ENCODE results near the gene ZG16B.

The ZG16B gene

GRCh38 chr16:2790631-2791030 is 39.5 kb upstream of the ZG16B start:
- no peak for TF ChIP-seq LEF1 (IDR thresholded peaks at IDR 0.05; ENCODE audit: borderline replicate concordance)
- TF ChIP-seq SP1 (IDR thresholded peaks at IDR 0.05) = no peak
- TF ChIP-seq TARDBP (IDR thresholded peaks at IDR 0.05) = no peak
- no peak for TF ChIP-seq ELF4 (IDR thresholded peaks at IDR 0.05)
- TF ChIP-seq L3MBTL2 (conservative IDR thresholded peaks at IDR 0.05) = no peak
- no peak for TF ChIP-seq ARNT (IDR thresholded peaks at IDR 0.05)
- no peak for TF ChIP-seq FOXK2 (IDR thresholded peaks at IDR 0.05)
- DNase-seq (ENCODE audit: extremely low spot score) = no peak
- ChIA-PET CTCF (no interaction called here), POLR2A (interaction anchor here (3.9 kb wide), 1 partner anchor 13 kb away, joined by 23 read pairs; the partner anchor contains the start of gene ELOB)

DNA sequence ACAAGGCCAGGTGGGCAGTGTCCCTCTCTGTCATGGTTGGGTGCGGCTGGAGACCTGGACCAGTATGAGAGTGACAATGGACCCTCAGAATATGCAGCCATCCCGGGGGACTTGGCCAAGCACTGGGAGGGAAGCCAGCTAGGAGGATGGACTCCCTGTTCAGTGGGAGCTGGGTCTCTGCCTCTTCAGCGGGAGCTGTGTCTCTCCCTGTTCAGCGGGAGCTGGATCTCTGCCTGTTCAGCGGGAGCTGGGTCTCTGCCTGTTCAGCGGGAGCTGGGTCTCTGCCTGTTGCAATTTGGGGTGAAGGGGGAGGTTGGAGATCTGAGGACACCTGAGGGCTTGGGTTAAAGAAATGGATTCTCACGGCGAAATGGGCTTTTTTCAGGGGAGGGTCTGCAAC is 38.9 kb upstream of the ZG16B start:
- ChIA-PET CTCF (no interaction called here), POLR2A (interaction anchor here (3.9 kb wide), 1 partner anchor 13 kb away, joined by 23 read pairs; the partner anchor contains the start of gene ELOB)
- TF ChIP-seq LEF1 (IDR thresholded peaks at IDR 0.05; ENCODE audit: borderline replicate concordance) (no peak), TARDBP (IDR thresholded peaks at IDR 0.05) (no peak), HDGF (IDR thresholded peaks at IDR 0.05; ENCODE audit: borderline replicate concordance) (no peak), ZNF384 (IDR thresholded peaks at IDR 0.05) (no peak), SUZ12 (IDR thresholded peaks at IDR 0.05) (no peak), FOXK2 (IDR thresholded peaks at IDR 0.05) (no peak), BHLHE40 (IDR thresholded peaks at IDR 0.05; ENCODE audit: borderline replicate concordance) (no peak)
- no peak for DNase-seq (ENCODE audit: extremely low spot score)

DNA sequence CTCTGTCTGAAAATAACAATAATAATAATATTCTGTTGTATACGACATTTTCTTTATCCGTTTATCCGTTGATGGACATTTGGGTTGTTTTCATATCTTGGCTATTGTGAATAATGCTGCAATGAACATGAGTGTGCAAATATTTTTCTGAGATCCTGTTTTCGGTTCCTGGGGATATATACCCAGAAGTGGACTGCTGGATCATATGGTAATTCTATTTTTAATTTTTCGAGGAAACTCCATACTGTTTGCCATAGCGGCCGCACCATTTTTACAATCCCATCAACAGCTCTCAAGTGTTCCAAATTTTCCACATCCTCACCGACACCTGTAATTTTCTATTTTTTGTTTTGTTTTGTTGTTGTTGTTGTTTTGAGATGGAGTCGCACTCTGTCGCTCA is 37.2 kb upstream of the ZG16B start:
- ChIA-PET CTCF (interaction anchor here (0.6 kb wide), 1 partner anchor 82 kb away, joined by 7 read pairs; no protein-coding TSS in a partner anchor), POLR2A (interaction anchor here (3.9 kb wide), 1 partner anchor 15 kb away, joined by 23 read pairs; the partner anchor contains the start of gene ELOB)
- no peak for TF ChIP-seq HDGF (IDR thresholded peaks at IDR 0.05; ENCODE audit: borderline replicate concordance)
- TF ChIP-seq SP1 (IDR thresholded peaks at IDR 0.05) = no peak
- TF ChIP-seq, protein P1, sequence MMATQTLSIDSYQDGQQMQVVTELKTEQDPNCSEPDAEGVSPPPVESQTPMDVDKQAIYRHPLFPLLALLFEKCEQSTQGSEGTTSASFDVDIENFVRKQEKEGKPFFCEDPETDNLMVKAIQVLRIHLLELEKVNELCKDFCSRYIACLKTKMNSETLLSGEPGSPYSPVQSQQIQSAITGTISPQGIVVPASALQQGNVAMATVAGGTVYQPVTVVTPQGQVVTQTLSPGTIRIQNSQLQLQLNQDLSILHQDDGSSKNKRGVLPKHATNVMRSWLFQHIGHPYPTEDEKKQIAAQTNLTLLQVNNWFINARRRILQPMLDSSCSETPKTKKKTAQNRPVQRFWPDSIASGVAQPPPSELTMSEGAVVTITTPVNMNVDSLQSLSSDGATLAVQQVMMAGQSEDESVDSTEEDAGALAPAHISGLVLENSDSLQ (IDR thresholded peaks at IDR 0.05) = no peak
- no peak for TF ChIP-seq FOXK2 (IDR thresholded peaks at IDR 0.05)
- no peak for TF ChIP-seq ZNF384 (IDR thresholded peaks at IDR 0.05)
- TF ChIP-seq CTBP1 (IDR thresholded peaks at IDR 0.05; ENCODE audit: borderline replicate concordance) = no peak
- TF ChIP-seq TARDBP (IDR thresholded peaks at IDR 0.05) = no peak
- TF ChIP-seq BHLHE40 (IDR thresholded peaks at IDR 0.05; ENCODE audit: borderline replicate concordance) = no peak
- no peak for TF ChIP-seq NFRKB (IDR thresholded peaks at IDR 0.05)
- no peak for DNase-seq (ENCODE audit: extremely low spot score)

GRCh38 chr16:2795395-2796143 is 34.5 kb upstream of the ZG16B start:
- ChIA-PET CTCF (no interaction called here), POLR2A (interaction anchor here (1.2 kb wide), 1 partner anchor 43 kb away, joined by 4 read pairs; the partner anchor contains the start of gene SRRM2)
- DNase-seq (ENCODE audit: extremely low spot score) = no peak
- TF ChIP-seq ELF4 (IDR thresholded peaks at IDR 0.05) (no peak), FOXK2 (IDR thresholded peaks at IDR 0.05) (no peak), FOXM1 (IDR thresholded peaks at IDR 0.05; ENCODE audit: borderline replicate concordance) (no peak), CTBP1 (IDR thresholded peaks at IDR 0.05; ENCODE audit: borderline replicate concordance) (no peak), TARDBP (IDR thresholded peaks at IDR 0.05) (no peak), L3MBTL2 (conservative IDR thresholded peaks at IDR 0.05) (no peak), SP1 (IDR thresholded peaks at IDR 0.05) (no peak), ARNT (IDR thresholded peaks at IDR 0.05) (no peak), BHLHE40 (IDR thresholded peaks at IDR 0.05; ENCODE audit: borderline replicate concordance) (no peak), FOXA1 (IDR thresholded peaks at IDR 0.05) (no peak), LEF1 (IDR thresholded peaks at IDR 0.05; ENCODE audit: borderline replicate concordance) (no peak), HDGF (IDR thresholded peaks at IDR 0.05; ENCODE audit: borderline replicate concordance) (no peak), ZNF384 (IDR thresholded peaks at IDR 0.05) (no peak), SUZ12 (IDR thresholded peaks at IDR 0.05) (no peak), NFRKB (IDR thresholded peaks at IDR 0.05) (no peak)
- TF ChIP-seq, protein P1 (IDR thresholded peaks at IDR 0.05) = no peak

DNA sequence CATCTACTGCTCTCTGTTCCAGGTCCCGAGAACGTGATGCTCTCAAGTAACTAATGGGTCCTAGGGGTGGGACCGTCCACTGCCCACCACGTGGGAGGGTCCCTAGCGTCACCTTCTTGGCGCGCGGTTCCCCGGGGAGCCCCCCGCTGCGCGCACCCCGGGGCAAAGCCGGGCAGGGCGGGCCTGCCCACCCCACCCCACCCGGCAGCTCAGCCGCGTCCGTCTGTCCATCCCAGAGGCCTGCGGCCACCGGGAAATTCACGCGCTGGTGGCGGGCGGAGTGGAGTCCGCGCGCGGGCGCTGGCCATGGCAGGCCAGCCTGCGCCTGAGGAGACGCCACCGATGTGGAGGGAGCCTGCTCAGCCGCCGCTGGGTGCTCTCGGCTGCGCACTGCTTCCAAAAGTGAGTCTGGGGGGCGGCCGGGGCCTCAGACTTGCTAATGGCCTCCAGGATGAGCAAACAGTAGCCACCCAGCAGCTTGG is 31.3 kb upstream of the ZG16B start:
- POLR2A ChIA-PET = interaction anchor here (1.2 to 1.5 kb wide), 2 partner anchors 21 to 47 kb away, joined by 4 to 6 read pairs; partner anchors contain the start of gene SRRM2

More for the DNA sequence above, 31.3 kb upstream of the ZG16B start:
- CTCF ChIA-PET = no interaction called here
- no peak for TF ChIP-seq L3MBTL2 (conservative IDR thresholded peaks at IDR 0.05)
- TF ChIP-seq, protein P1 (IDR thresholded peaks at IDR 0.05) = no peak
- TF ChIP-seq HDGF (IDR thresholded peaks at IDR 0.05; ENCODE audit: borderline replicate concordance) = no peak
- no peak for TF ChIP-seq ELF4 (IDR thresholded peaks at IDR 0.05)
- TF ChIP-seq SP1 (IDR thresholded peaks at IDR 0.05) = no peak
- TF ChIP-seq FOXK2 (IDR thresholded peaks at IDR 0.05) = no peak
- no peak for DNase-seq (ENCODE audit: extremely low spot score)

Measured in HEK293T (cell line).